BJ (cell line): ENCODE measurements around the gene MYCBPAP. TPM values are rescaled to one million over a fixed set of nuclear protein-coding genes. Genes with fewer than 3 reads are reported as not detected.
A peak's percentile ranks its signal among the peaks of the same experiment; 100 is the strongest.

Experiments used
- CTCF ChIA-PET: fragments of 350-600 bp; formaldehyde crosslinking; extraction: SDS; loops from one replicate; lab custom pipeline; 2021; ENCODE audit warnings: antibody characterized with exemption, inconsistent platforms; lab: Yijun Ruan, JAX
- POLR2A ChIA-PET: fragments of 300-600 bp; sonication (Branson Sonifier 250); formaldehyde crosslinking; extraction: SDS; loops from one replicate; lab custom pipeline; 2021; ENCODE audit warnings: antibody characterized with exemption; lab: Charles Lee
- DNase-seq: peaks from one replicate; pipeline ENCODE4 v3.0.0-alpha.2; 2011; ENCODE audit warnings: low read depth
- H3K27me3 ChIP-seq: 2 replicates; pipeline ENCODE4 v1.6.0; 2011; ENCODE audit warnings: low read length; ENCODE audit not compliant: control insufficient read depth, insufficient read depth
- H3K36me3 ChIP-seq: 2 replicates; pipeline ENCODE4 v1.5.1; 2011; ENCODE audit warnings: low read length; ENCODE audit not compliant: control insufficient read depth, insufficient read depth
- H3K4me3 ChIP-seq: 2 replicates; pipeline ENCODE4 v1.5.1; 2011; ENCODE audit warnings: low read depth, mild to moderate bottlenecking, control low read depth, low read length
- polyA plus RNA-seq: library from polyadenylated mRNA; depleted of rRNA; stranded (reverse); fragments of >200 nt; gene quantifications from 2 replicates; pipeline ENCODE4 v1.2.3, GENCODE V29; 2011
- TF ChIP-seq, protein P1 (sequence below): IDR thresholded peaks from 2 replicates; pipeline ENCODE4 v1.5.1; 2011; ENCODE audit warnings: low read depth, mild to moderate bottlenecking, control low read depth, inconsistent platforms, low read length, moderate library complexity; ENCODE audit not compliant: insufficient read depth

MYCBPAP gene
- polyA plus RNA-seq, 1 experiment = 0.67 TPM

DNA sequence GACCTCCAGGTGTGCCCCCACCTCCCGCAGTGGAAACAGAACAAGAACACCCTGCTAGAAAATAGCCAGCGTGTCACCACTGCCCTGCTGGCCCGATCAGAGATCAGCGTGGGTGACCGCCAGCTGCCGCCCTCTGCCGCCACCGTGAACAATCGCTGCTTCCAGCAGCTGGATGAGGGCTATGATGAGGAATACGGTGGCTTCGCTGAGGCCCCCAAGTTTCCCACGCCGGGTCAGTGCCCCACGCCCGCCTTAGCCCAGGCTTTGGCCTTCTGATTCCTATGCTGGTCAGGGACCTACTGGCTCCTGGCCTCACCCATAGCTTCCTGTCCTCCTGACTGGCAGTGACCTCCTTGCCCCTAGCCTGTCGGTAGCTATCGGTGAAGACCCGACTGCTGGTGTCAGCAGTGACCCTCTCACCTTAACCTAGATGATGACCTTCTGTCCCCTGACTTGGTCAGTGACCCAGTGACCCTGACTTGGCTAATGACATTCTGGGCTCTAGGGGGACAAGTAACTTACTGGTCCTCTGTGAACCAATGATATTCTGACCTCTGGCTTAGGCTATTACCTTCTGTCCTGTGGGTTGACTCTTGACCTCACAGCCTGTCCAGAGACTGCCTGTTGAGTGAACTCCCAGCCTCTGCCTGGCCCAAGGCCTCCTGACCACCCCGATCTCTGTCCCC lies 41.2 kb downstream of the MYCBPAP start:
- POLR2A ChIA-PET = no interaction called here
- no peak for DNase-seq
- H3K4me3 ChIP-seq = no peak overlapping the region
- TF ChIP-seq, protein P1, sequence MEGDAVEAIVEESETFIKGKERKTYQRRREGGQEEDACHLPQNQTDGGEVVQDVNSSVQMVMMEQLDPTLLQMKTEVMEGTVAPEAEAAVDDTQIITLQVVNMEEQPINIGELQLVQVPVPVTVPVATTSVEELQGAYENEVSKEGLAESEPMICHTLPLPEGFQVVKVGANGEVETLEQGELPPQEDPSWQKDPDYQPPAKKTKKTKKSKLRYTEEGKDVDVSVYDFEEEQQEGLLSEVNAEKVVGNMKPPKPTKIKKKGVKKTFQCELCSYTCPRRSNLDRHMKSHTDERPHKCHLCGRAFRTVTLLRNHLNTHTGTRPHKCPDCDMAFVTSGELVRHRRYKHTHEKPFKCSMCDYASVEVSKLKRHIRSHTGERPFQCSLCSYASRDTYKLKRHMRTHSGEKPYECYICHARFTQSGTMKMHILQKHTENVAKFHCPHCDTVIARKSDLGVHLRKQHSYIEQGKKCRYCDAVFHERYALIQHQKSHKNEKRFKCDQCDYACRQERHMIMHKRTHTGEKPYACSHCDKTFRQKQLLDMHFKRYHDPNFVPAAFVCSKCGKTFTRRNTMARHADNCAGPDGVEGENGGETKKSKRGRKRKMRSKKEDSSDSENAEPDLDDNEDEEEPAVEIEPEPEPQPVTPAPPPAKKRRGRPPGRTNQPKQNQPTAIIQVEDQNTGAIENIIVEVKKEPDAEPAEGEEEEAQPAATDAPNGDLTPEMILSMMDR = no peak
- no peaks in the 10 kb centered on the region for H3K27me3 ChIP-seq
- CTCF ChIA-PET = interaction anchor here (0.7 to 8.2 kb wide), 10 partner anchors 12 to 303 kb away, joined by 3 to 186 read pairs (median 8); partner anchors contain the start of gene CACNA1G
- H3K36me3 ChIP-seq = peaks cover 19% of the 10 kb centered on the region

DNA sequence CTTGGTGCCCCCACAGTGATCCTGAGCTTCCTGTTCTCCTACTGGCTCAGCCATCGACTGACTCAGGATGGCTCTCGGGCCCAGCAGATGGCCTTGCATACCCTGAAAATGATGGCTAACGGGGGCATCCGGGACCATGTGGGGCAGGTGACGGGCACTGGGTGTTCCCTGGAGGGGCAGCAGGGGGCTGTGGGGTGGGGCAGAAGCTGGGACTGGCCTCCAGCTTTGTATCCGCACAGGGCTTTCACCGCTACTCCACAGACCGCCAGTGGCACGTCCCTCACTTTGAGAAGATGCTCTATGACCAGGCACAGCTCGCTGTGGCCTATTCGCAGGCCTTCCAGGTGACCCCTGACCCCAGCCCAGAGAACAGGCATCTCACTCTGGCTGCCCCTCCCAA lies 41.7 kb downstream of the MYCBPAP start:
- Histone ChIP-seq H3K36me3 (peaks cover 19% of the 10 kb centered on the region), H3K4me3 (no peak overlapping the region), H3K27me3 (no peaks in the 10 kb centered on the region)
- TF ChIP-seq, protein P1 = no peak
- DNase-seq = no peak
- ChIA-PET CTCF (interaction anchor here (0.9 to 8.2 kb wide), 14 partner anchors 8 to 603 kb away, joined by 3 to 186 read pairs (median 9); partner anchors contain the start of gene CACNA1G), POLR2A (no interaction called here)

DNA sequence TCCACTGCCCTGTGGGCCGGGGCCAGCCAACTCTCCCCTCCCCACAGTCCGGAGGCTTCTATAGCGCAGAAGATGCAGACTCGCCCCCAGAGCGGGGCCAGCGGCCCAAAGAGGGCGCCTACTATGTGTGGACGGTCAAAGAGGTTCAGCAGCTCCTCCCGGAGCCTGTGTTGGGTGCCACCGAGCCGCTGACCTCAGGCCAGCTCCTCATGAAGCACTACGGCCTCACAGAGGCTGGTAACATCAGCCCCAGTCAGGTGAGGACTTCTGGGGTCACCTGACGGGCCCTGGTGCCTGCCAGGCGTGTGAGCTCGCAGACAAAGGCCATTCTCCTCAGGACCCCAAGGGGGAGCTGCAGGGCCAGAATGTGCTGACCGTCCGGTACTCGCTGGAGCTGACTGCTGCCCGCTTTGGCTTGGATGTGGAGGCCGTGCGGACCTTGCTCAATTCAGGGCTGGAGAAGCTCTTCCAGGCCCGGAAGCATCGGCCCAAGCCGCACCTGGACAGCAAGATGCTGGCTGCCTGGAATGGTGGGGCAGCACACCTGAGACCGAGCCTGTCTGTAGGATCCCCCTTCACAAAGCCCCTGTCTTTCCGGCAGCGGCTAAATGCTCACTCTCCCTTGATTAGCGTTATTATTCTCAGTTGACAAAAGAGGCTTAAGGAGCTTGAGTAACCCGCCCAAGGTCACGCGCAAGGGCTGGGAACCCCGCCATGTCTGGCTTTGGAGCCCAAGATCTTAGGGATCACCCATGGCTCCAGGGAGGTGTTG lies 42.6 kb downstream of the MYCBPAP start:
- Histone ChIP-seq H3K27me3 (no peaks in the 10 kb centered on the region), H3K36me3 (peaks cover 23% of the 10 kb centered on the region), H3K4me3 (no peak overlapping the region)
- TF ChIP-seq, protein P1 = peak; percentile 93
- POLR2A ChIA-PET = no interaction called here
- DNase-seq = no peak
- CTCF ChIA-PET = interaction anchor here (0.6 to 8.2 kb wide), 32 partner anchors 9 to 602 kb away, joined by 3 to 186 read pairs (median 4); partner anchors contain the start of gene CACNA1G

DNA sequence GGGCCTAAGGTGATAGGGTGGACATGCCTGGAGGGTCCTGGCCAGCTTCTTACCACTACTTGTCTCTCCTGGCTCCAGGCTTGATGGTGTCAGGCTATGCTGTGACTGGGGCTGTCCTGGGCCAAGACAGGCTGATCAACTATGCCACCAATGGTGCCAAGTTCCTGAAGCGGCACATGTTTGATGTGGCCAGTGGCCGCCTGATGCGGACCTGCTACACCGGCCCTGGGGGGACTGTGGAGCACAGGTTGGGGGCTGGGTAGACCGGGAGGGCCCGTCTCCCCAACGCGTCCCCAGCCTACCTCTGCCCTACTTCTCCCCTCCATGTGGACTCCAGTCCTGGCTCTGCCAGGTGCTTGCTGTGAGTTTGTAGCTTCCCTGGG lies 43.2 kb downstream of the MYCBPAP start:
- ChIA-PET POLR2A (interaction anchor here (0.6 kb wide), 1 partner anchor 31 kb away, joined by 3 read pairs; no protein-coding TSS in a partner anchor), CTCF (interaction anchor here (0.6 to 8.2 kb wide), 24 partner anchors 10 to 292 kb away, joined by 3 to 186 read pairs (median 4); partner anchors contain the start of gene CACNA1G)
- peaks cover 23% of the 10 kb centered on the region for H3K36me3 ChIP-seq
- H3K4me3 ChIP-seq = no peak overlapping the region
- no peak for DNase-seq
- TF ChIP-seq, protein P1 = no peak
- no peaks in the 10 kb centered on the region for H3K27me3 ChIP-seq

DNA sequence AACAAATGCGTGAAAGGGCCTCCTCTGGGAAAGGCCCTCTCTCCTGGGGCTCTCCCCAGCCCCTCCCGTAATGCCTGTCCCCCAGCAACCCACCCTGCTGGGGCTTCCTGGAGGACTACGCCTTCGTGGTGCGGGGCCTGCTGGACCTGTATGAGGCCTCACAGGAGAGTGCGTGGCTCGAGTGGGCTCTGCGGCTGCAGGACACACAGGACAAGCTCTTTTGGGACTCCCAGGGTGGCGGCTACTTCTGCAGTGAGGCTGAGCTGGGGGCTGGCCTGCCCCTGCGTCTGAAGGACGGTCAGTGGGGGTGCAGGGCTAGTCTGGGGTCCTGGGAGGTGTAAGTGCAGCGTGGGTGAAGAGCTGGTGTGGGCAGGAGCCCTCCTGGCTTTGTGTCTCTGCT lies 43.6 kb downstream of the MYCBPAP start:
- no peak for DNase-seq
- no peak overlapping the region for H3K4me3 ChIP-seq
- H3K36me3 ChIP-seq = peaks cover 23% of the 10 kb centered on the region
- CTCF ChIA-PET = interaction anchor here (1.2 to 8.2 kb wide), 6 partner anchors 9 to 150 kb away, joined by 3 to 186 read pairs (median 29); partner anchors contain the start of gene CACNA1G
- H3K27me3 ChIP-seq = no peaks in the 10 kb centered on the region
- POLR2A ChIA-PET = interaction anchor here (0.6 kb wide), 1 partner anchor 32 kb away, joined by 3 read pairs; no protein-coding TSS in a partner anchor
- TF ChIP-seq, protein P1 = no peak
